Measurements from ENCODE around the gene CERS6.

CERS6 gene

DNA sequence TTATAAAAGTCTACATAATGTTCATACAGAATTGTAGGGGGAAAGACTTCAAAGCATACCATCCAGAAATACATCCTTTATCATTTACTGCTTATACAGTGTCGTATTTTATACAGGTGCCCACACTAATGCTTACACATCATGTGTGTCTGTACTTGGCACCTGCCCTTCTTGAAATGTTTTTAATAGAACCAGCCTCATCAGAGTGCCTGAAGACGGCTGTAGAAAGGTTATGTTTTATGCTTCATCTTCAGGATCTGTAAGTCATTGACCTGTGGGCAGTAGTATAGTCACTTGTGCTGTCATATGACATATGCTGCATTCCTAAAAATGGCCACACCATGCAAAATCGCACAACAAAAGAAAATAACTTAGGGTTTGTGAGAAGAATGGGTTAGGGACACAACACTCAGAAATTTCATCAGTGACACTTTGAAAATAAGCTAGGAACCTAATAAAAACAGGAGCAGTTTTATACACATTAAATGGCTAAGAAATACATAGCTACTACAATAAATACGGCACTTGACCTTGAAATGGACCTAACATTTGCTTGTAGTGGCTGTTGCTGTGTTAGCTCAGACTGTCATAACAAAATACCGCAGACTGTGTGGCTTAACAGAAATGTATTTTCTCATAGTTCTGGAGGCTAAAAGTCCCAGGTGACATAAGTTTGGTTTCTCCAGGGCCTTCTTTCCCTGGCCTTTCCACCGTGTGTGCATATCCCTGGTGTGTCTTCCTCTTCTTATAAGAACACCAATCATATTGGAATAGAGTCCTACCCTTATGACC lies 112.6 kb downstream of the CERS6 start:
- DNase-seq (ENCODE audit: low read depth) = peak; percentile 89
- no peak overlapping the region for H3K4me3 ChIP-seq (ENCODE audit: low read depth, low read length)
- TF ChIP-seq, protein P1, sequence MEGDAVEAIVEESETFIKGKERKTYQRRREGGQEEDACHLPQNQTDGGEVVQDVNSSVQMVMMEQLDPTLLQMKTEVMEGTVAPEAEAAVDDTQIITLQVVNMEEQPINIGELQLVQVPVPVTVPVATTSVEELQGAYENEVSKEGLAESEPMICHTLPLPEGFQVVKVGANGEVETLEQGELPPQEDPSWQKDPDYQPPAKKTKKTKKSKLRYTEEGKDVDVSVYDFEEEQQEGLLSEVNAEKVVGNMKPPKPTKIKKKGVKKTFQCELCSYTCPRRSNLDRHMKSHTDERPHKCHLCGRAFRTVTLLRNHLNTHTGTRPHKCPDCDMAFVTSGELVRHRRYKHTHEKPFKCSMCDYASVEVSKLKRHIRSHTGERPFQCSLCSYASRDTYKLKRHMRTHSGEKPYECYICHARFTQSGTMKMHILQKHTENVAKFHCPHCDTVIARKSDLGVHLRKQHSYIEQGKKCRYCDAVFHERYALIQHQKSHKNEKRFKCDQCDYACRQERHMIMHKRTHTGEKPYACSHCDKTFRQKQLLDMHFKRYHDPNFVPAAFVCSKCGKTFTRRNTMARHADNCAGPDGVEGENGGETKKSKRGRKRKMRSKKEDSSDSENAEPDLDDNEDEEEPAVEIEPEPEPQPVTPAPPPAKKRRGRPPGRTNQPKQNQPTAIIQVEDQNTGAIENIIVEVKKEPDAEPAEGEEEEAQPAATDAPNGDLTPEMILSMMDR (conservative IDR thresholded peaks at IDR 0.05; ENCODE audit: low read depth, low read length) = no peak

DNA sequence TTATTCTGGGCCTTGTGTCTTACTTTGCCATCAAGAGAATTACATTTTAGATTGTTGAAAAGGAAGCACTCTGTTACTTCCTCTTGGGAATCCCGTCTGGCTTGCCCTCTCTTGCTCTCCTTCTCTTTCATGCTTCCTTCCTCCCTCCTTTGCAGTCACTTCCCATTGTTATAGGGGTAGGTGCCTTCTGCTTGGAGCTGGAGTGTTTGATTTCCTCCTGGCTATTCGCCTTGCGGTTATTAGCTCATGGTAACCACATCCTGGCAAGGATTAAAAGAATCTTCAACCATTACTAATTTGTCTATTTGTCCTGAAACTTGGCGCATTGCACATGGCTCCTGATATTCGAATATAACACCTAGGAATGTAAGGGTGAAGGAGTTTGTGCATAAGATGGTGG lies 115.0 kb downstream of the CERS6 start:
- no peak overlapping the region for H3K4me3 ChIP-seq (ENCODE audit: low read depth, low read length)
- TF ChIP-seq, protein P1 (conservative IDR thresholded peaks at IDR 0.05; ENCODE audit: low read depth, low read length) = no peak
- peak; percentile 50 for DNase-seq (ENCODE audit: low read depth)

DNA sequence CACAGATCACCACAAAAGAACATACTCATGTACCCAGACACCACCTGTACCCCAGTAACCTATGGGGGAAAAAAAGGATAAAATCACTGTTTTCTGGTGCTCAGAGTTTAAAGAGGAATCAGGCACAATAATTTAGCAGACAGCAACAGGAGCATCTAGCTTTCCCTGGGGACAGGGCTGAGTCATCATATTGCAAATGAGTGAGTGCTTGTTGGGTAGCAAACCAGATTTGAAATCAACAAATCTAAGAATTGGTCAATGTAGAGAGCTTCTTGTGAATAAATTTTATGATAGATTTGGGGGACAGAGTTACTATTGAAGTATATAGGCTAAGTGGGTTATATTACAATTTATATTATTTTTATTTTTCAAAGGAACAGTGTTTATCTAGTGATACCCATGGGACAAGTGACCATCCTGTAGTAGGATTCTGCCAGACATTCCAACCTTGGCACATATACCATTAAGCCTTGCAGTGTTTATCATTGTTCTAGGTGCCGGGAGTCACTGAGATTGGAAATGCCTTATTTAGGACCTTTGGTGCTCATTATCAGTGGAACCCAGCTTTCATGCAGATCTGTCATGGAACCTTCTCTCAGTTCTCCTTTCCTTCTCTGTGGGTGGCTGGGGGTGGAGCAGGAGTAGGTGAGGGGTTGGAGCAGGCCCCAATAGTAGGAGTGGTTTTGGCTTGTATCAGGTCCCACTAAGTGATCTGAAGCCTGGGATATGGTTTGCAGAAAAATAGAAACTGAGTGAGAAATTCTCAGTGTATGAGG lies 117.2 kb downstream of the CERS6 start:
- no peak overlapping the region for H3K4me3 ChIP-seq (ENCODE audit: low read depth, low read length)
- DNase-seq (ENCODE audit: low read depth) = peak; percentile 67
- TF ChIP-seq, protein P1 (conservative IDR thresholded peaks at IDR 0.05; ENCODE audit: low read depth, low read length) = no peak

DNA sequence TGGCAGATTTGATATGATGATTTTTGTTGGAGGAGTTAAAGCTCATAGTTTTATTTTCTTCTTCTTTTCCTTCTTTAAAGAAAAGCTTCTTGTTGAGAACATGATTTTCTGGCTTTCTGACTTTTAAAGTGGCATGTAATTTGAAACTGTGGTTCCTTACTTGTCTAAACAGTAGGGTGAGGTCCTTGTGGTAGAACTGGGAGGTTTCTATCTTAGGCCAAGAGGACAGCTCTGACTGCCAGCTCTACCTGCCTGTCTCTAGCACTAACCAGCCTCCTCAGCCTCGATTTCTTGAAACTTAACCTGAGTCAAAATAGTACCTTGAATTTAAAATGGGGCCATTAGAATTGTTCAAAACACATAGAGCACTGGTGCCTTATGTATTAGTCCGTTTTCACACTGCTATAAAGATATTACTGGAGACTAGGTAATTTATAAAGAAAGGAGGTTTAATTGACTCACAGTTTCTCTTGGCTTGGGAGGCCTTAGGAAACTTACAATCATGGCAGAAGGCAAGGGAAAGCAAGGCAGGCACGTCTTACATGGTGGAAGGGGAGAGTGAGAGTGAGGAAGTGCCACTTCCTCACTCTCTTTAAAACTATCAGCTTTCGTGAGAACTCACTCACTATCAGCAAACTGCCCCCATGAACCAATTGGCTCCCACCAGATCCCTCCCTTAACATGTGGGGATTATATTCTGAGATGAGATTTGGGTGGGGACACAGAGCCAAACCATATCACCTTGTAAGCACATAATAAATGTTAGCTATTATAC lies 119.0 kb downstream of the CERS6 start:
- no peak overlapping the region for H3K4me3 ChIP-seq (ENCODE audit: low read depth, low read length)
- peak; percentile 45 for DNase-seq (ENCODE audit: low read depth)
- TF ChIP-seq, protein P1 (conservative IDR thresholded peaks at IDR 0.05; ENCODE audit: low read depth, low read length) = no peak

DNA sequence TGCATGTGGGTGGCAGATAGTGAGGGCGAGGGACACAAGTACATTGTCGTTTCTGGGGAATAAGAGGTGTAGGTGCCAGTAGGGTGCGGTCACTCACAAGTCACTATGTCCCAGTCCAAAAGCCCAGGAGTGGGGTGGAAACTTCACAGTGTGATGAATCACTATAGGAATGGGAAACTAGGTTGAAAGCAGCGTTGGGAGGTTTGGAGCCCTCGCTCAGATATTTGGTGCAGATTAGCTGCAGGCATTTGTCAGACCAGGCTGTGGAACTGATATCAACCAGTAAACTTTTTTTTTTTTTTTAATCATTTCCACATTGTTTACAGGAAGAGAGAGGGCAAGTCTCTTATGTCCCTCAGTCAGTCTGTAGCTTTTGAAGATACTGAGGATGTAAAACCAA lies 121.8 kb downstream of the CERS6 start:
- no peak overlapping the region for H3K4me3 ChIP-seq (ENCODE audit: low read depth, low read length)
- no peak for DNase-seq (ENCODE audit: low read depth)
- TF ChIP-seq, protein P1 (conservative IDR thresholded peaks at IDR 0.05; ENCODE audit: low read depth, low read length) = no peak

DNA sequence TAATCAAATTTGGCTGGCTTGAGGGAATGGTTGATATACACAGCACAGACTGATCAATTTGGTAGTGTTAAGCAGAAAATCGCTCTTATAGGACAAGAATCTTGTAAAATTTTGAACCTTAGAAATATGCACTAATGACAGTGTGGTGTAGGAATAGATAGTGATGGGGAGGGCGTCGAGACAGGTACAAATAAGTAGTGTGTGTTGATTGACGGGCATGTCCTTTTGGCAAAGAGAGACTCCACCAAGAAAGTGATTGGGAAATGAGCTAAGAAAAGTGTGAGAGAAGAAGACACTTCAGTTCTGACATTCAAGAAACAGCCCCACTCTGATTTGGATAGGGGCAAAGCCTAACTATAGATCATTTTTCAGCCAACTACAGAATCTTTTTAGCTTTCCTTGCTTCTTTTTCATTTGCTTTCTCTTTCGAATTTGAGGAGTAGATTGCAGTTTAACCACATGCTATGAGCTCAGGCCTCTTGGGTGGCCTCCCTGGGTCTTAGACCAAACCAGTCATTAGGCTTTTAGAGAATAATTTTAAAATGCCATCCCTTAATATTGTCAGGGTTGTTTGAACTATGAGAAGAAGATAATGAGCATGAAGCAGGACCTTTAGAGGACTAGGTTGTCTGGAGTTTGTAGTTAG lies 127.1 kb downstream of the CERS6 start:
- TF ChIP-seq, protein P1 (conservative IDR thresholded peaks at IDR 0.05; ENCODE audit: low read depth, low read length) = no peak
- peak; percentile 67 for DNase-seq (ENCODE audit: low read depth)
- no peak overlapping the region for H3K4me3 ChIP-seq (ENCODE audit: low read depth, low read length)

Measured in choroid plexus epithelial cell (primary cell).